GM12878 (cell line): ENCODE measurements around the gene CFAP65.

Source experiments
- BMI1 ChIP-seq: fragments of 450-650 bp; IDR thresholded peaks from 2 replicates; pipeline ENCODE4 v1.6.1; 2016; ENCODE audit warnings: mild to moderate bottlenecking, moderate library complexity, borderline replicate concordance
- JUND ChIP-seq: IDR thresholded peaks from 2 replicates; pipeline ENCODE4 v1.6.1; 2012; ENCODE audit warnings: low read depth, mild to moderate bottlenecking, low read length, improper control_type of control experiment, moderate library complexity
- POLR2A ChIP-seq: IDR thresholded peaks from 2 replicates; pipeline ENCODE4 v1.6.1; 2011; ENCODE audit warnings: low read depth, mild to moderate bottlenecking, low read length
- POLR2AphosphoS5 ChIP-seq: IDR thresholded peaks from 2 replicates; pipeline ENCODE4 v1.6.1; 2011; ENCODE audit warnings: mild to moderate bottlenecking, low read length, inconsistent platforms
- RELA ChIP-seq: fragments of 450-650 bp; IDR thresholded peaks from 2 replicates; pipeline ENCODE4 v1.8.0; 2014; ENCODE audit warnings: borderline replicate concordance; ENCODE audit not compliant: partially characterized antibody
- TF ChIP-seq, protein P1 (sequence below): fragments of 450-650 bp; IDR thresholded peaks from 2 replicates; pipeline ENCODE4 v1.6.1; 2016; ENCODE audit warnings: mild to moderate bottlenecking, moderate library complexity, borderline replicate concordance

DNA sequence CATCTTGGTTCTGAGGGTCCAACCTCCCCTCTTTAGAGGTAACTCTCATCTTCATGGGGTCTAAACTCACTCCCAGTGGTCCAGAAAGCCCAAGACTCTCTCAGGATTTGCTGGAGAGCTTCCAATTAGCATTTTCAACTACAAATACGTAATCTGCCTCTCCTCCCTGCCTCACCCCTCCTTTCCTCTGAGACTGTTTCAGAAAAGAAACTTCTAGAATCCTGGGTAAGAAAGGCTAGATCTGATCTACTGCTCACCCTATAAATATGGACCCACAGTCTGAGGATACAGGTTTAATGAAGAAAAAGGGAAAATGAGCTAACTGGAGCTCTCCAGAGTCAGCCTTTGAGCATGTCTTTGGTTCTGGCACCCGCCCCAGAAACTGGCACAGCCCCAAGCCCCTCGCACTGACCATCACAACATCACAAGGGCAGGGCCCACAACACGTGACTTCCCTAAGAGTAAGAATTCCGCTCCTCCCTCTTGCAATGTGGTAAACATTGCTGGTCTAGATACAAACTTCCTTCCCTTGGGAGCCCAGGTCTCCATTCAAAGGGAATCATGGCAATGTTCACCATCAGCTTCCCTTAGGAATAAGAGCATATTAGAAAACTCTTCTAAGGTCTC is 41.1 kb upstream of the CFAP65 start:
- no peak for TF ChIP-seq JUND
- TF ChIP-seq POLR2AphosphoS5, result no peak
- TF ChIP-seq RELA, result no peak
- TF ChIP-seq, protein P1, sequence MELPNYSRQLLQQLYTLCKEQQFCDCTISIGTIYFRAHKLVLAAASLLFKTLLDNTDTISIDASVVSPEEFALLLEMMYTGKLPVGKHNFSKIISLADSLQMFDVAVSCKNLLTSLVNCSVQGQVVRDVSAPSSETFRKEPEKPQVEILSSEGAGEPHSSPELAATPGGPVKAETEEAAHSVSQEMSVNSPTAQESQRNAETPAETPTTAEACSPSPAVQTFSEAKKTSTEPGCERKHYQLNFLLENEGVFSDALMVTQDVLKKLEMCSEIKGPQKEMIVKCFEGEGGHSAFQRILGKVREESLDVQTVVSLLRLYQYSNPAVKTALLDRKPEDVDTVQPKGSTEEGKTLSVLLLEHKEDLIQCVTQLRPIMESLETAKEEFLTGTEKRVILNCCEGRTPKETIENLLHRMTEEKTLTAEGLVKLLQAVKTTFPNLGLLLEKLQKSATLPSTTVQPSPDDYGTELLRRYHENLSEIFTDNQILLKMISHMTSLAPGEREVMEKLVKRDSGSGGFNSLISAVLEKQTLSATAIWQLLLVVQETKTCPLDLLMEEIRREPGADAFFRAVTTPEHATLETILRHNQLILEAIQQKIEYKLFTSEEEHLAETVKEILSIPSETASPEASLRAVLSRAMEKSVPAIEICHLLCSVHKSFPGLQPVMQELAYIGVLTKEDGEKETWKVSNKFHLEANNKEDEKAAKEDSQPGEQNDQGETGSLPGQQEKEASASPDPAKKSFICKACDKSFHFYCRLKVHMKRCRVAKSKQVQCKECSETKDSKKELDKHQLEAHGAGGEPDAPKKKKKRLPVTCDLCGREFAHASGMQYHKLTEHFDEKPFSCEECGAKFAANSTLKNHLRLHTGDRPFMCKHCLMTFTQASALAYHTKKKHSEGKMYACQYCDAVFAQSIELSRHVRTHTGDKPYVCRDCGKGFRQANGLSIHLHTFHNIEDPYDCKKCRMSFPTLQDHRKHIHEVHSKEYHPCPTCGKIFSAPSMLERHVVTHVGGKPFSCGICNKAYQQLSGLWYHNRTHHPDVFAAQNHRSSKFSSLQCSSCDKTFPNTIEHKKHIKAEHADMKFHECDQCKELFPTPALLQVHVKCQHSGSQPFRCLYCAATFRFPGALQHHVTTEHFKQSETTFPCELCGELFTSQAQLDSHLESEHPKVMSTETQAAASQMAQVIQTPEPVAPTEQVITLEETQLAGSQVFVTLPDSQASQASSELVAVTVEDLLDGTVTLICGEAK, result no peak
- TF ChIP-seq BMI1, result no peak
- no peak for TF ChIP-seq POLR2A
